CD4-positive, CD25-positive, alpha-beta regulatory T cell (primary cell): ENCODE data around the gene NR2C1. TPM values are rescaled to one million over a fixed set of nuclear protein-coding genes. Genes with fewer than 3 reads are reported as not detected.

Experiments used
- ATAC-seq, 2 donors: fragments of 150-1000 bp; cut with Tn5 transposase; one replicate each; pipeline ENCODE4 v1.10.0; 2021; ENCODE audit warnings: low read depth in 2 of 2, moderate number of reproducible peaks in 2 of 2, moderate library complexity in 1 of 2
- DNase-seq, 3 donors: peaks; one replicate each; pipeline versions ENCODE4 v3.0.0 to v3.0.0-alpha.2; 2012 to 2022; ENCODE audit warnings: mixed read lengths in 1 of 3
- H3K27ac ChIP-seq: one replicate; pipeline ENCODE4 v1.7.0; 2013; ENCODE audit warnings: mild to moderate bottlenecking, low read length; ENCODE audit not compliant: insufficient read depth, poor library complexity, severe bottlenecking
- H3K27me3 ChIP-seq: one replicate; pipeline ENCODE4 v1.7.0; 2013; ENCODE audit warnings: low read length; ENCODE audit not compliant: control insufficient read depth, insufficient read depth
- H3K36me3 ChIP-seq: one replicate; pipeline ENCODE4 v1.7.0; 2013; ENCODE audit warnings: mild to moderate bottlenecking, low read length, moderate library complexity; ENCODE audit not compliant: control insufficient read depth, insufficient read depth
- H3K4me1 ChIP-seq: 2 replicates; pipeline ENCODE4 v1.7.0; 2013; ENCODE audit warnings: mild to moderate bottlenecking, low read length; ENCODE audit not compliant: insufficient read depth, control insufficient read depth, poor library complexity, severe bottlenecking
- H3K4me3 ChIP-seq: one replicate; pipeline ENCODE4 v1.7.0; 2013; ENCODE audit warnings: low read depth, mild to moderate bottlenecking, low read length, moderate library complexity
- H3K9me3 ChIP-seq, 2 experiments: 1 replicate in 1 of 2; 2 replicates in 1 of 2; pipeline ENCODE4 v1.7.0; 2013; ENCODE audit warnings: low read length in 2 of 2, mild to moderate bottlenecking in 1 of 2, moderate library complexity in 1 of 2; ENCODE audit not compliant: control insufficient read depth in 2 of 2
- H3K27ac Mint-ChIP-seq, 3 donors: one replicate each; pipeline ENCODE4 v1.8.0; 2020 to 2022; ENCODE audit warnings: mild to moderate bottlenecking in 3 of 3, mixed read lengths in 3 of 3, moderate library complexity in 2 of 3
- H3K27me3 Mint-ChIP-seq: one replicate; pipeline ENCODE4 v1.8.0; 2022; ENCODE audit warnings: mild to moderate bottlenecking, mixed read lengths
- H3K36me3 Mint-ChIP-seq: one replicate; pipeline ENCODE4 v1.8.0; 2020; ENCODE audit warnings: mixed read lengths
- H3K4me1 Mint-ChIP-seq, 4 donors: one replicate each; pipeline ENCODE4 v1.8.0; 2020 to 2022; ENCODE audit warnings: mixed read lengths in 4 of 4, mild to moderate bottlenecking in 1 of 4
- H3K4me3 Mint-ChIP-seq, 4 donors: one replicate each; pipeline ENCODE4 v1.8.0; 2020 to 2022; ENCODE audit warnings: mild to moderate bottlenecking in 4 of 4, mixed read lengths in 4 of 4, moderate library complexity in 3 of 4
- H3K9me3 Mint-ChIP-seq, 7 donors: one replicate each; pipeline ENCODE4 v1.8.0; 2020 to 2022; ENCODE audit warnings: mixed read lengths in 7 of 7, mild to moderate bottlenecking in 3 of 7, moderate library complexity in 2 of 7
- polyA plus RNA-seq, 4 donors: library from polyadenylated mRNA; unstranded; fragments of 300-500 nt; fragmentation: Illumina TruSeq; gene quantifications; one replicate each; pipeline ENCODE4 v1.2.3, GENCODE V29; 2021
- total RNA-seq: library from RNA; stranded (reverse); gene quantifications from one replicate; pipeline ENCODE4 v1.2.3, GENCODE V29; 2022

The NR2C1 gene
- total and polyA plus RNA-seq, 5 donors from 2014 or later = 6.1 to 58.3 (median 9.7) TPM

DNA sequence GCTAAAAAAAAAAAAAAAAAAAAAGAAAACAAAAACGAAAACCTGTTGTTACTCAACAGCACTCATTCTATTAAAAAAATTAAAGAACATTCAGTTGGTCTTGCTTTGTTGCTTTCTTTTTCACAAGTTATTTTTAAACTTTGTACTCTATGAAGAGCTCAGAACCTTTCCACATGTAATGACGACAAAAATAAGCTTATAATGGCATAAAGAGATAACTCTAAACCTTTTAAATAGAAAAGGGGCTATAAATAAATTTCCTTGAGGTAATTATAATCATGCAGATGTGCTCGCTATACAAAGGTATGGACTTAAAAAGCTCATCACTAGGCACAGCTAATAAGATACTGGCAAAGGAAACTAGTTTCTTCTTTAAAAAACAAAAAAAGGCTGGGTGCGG is 13.4 kb downstream of the NR2C1 start:
- H3K27ac Mint-ChIP-seq = no peak overlapping the region
- H3K36me3 Mint-ChIP-seq = peaks cover 28% of the 10 kb centered on the region

GRCh38 chr12:95057424-95057823 is 16.0 kb downstream of the NR2C1 start:
- Mint-ChIP-seq H3K27me3 (no peaks in the 10 kb centered on the region), H3K4me3 (no peak overlapping the region), H3K4me1 (peaks cover 0 to 4% (median 1%) of the 10 kb centered on the region in 4 donors), H3K9me3 (no peaks in the 10 kb centered on the region), H3K27ac (no peak overlapping the region), H3K36me3 (peaks cover 21% of the 10 kb centered on the region)
- no peaks in the 10 kb centered on the region for H3K27me3 ChIP-seq
- H3K27ac ChIP-seq = no peak overlapping the region
- peaks cover 62% of the 10 kb centered on the region for H3K36me3 ChIP-seq
- H3K9me3 ChIP-seq = no peaks in the 10 kb centered on the region
- H3K4me3 ChIP-seq = no peak overlapping the region
- ATAC-seq (no peak), DNase-seq (no peak)
- H3K4me1 ChIP-seq = no peaks in the 10 kb centered on the region

More for the DNA sequence above, 13.4 kb downstream of the NR2C1 start:
- H3K27ac ChIP-seq = no peak overlapping the region
- peaks cover 78% of the 10 kb centered on the region for H3K36me3 ChIP-seq
- no peak overlapping the region for H3K4me3 ChIP-seq
- H3K9me3 ChIP-seq = no peaks in the 10 kb centered on the region
- no peaks in the 10 kb centered on the region for H3K9me3 Mint-ChIP-seq
- peaks cover 0 to 13% (median 5%) of the 10 kb centered on the region in 4 donors for H3K4me1 Mint-ChIP-seq
- DNase-seq (no peak), ATAC-seq (no peak)
- H3K4me3 Mint-ChIP-seq = no peak overlapping the region
- no peaks in the 10 kb centered on the region for H3K4me1 ChIP-seq
- H3K27me3 ChIP-seq = no peaks in the 10 kb centered on the region
- H3K27me3 Mint-ChIP-seq = no peaks in the 10 kb centered on the region

- no peaks in the 10 kb centered on the region for H3K27me3 ChIP-seq
- Mint-ChIP-seq H3K9me3 (no peaks in the 10 kb centered on the region), H3K4me1 (no peaks in the 10 kb centered on the region), H3K27ac (no peak overlapping the region), H3K27me3 (no peaks in the 10 kb centered on the region), H3K36me3 (peaks cover 13% of the 10 kb centered on the region), H3K4me3 (no peak overlapping the region)
- H3K4me3 ChIP-seq = no peak overlapping the region
- H3K4me1 ChIP-seq = no peaks in the 10 kb centered on the region
- H3K27ac ChIP-seq = no peak overlapping the region
- H3K36me3 ChIP-seq = peaks cover 46% of the 10 kb centered on the region
- ATAC-seq (no peak), DNase-seq (no peak)
- no peaks in the 10 kb centered on the region for H3K9me3 ChIP-seq
Measured at GRCh38 chr12:95055057-95055456, 18.4 kb downstream of the NR2C1 start.

DNA sequence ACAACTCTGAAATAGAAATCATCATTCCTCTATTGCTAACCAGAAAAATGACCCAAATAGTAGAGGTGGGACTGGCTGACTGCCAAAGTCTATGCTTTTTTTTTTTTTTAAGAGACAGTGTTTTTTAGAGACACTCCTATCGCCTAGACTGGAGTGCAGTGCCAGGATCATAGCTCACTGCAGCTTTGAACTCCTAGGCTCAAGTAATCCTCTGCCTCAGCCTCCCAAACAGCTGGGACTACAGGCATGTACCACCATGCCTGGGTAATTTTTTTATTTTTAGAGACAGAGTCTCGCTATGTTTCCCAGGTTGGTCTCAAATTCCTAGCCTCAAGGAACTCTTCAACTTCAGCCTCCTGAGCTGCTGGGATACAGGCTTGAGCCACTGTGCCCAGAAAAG is 19.2 kb downstream of the NR2C1 start:
- Histone ChIP-seq H3K4me1 (no peaks in the 10 kb centered on the region), H3K36me3 (peaks cover 44% of the 10 kb centered on the region), H3K27me3 (no peaks in the 10 kb centered on the region), H3K9me3 (no peaks in the 10 kb centered on the region), H3K4me3 (no peak overlapping the region), H3K27ac (no peak overlapping the region)
- ATAC-seq = no peak
- H3K27ac Mint-ChIP-seq = no peak overlapping the region
- no peak overlapping the region for H3K4me3 Mint-ChIP-seq
- DNase-seq = no peak
- no peaks in the 10 kb centered on the region for H3K27me3 Mint-ChIP-seq
- H3K4me1 Mint-ChIP-seq = no peaks in the 10 kb centered on the region
- peaks cover 13% of the 10 kb centered on the region for H3K36me3 Mint-ChIP-seq
- no peaks in the 10 kb centered on the region for H3K9me3 Mint-ChIP-seq

GRCh38 chr12:95051241-95051640 is 22.2 kb downstream of the NR2C1 start:
- H3K27ac Mint-ChIP-seq = no peak overlapping the region

GRCh38 chr12:95037906-95038305 is 35.5 kb downstream of the NR2C1 start:
- DNase-seq = no peak
- peaks cover 10 to 20% (median 17%) of the 10 kb centered on the region in 4 donors for H3K4me1 Mint-ChIP-seq
- H3K27me3 Mint-ChIP-seq = no peaks in the 10 kb centered on the region
- no peak for ATAC-seq
- H3K27ac Mint-ChIP-seq = no peak overlapping the region
- H3K9me3 Mint-ChIP-seq = no peaks in the 10 kb centered on the region
- no peak overlapping the region for H3K27ac ChIP-seq
- no peaks in the 10 kb centered on the region for H3K27me3 ChIP-seq
- H3K9me3 ChIP-seq = no peaks in the 10 kb centered on the region
- H3K4me3 Mint-ChIP-seq = no peak overlapping the region
- peaks cover 35% of the 10 kb centered on the region for H3K36me3 ChIP-seq
- no peak overlapping the region for H3K4me3 ChIP-seq
- H3K4me1 ChIP-seq = no peaks in the 10 kb centered on the region
- peaks cover 20% of the 10 kb centered on the region for H3K36me3 Mint-ChIP-seq

More at GRCh38 chr12:95051241-95051640, 22.2 kb downstream of the NR2C1 start:
- DNase-seq = no peak
- H3K27me3 Mint-ChIP-seq = no peaks in the 10 kb centered on the region
- no peaks in the 10 kb centered on the region for H3K9me3 Mint-ChIP-seq
- Histone ChIP-seq H3K27ac (no peak overlapping the region), H3K4me1 (no peaks in the 10 kb centered on the region), H3K36me3 (peaks cover 43% of the 10 kb centered on the region), H3K27me3 (no peaks in the 10 kb centered on the region), H3K4me3 (no peak overlapping the region), H3K9me3 (no peaks in the 10 kb centered on the region)
- H3K36me3 Mint-ChIP-seq = peaks cover 25% of the 10 kb centered on the region
- ATAC-seq = no peak
- H3K4me1 Mint-ChIP-seq = no peaks in the 10 kb centered on the region
- H3K4me3 Mint-ChIP-seq = no peak overlapping the region

DNA sequence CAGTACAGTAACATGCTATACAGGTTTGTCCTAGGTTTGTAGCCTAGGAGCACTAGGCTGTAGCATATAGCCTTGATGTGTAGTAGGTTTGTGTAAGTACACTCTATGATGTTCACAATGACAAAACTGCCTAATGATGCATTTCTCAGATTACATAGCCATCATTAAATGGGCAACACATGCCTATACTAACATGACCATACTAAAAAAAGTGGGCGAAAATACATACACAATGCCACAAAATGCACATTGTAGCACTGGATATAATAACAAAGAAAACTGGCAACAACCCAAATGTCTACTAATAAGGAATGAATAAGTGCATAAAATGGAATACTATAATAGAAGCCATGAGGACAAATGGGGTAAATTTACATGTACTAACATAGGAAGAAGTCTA is 38.7 kb downstream of the NR2C1 start:
- H3K4me1 ChIP-seq = no peaks in the 10 kb centered on the region
- DNase-seq (no peak), ATAC-seq (no peak)
- Mint-ChIP-seq H3K27me3 (no peaks in the 10 kb centered on the region), H3K9me3 (no peaks in the 10 kb centered on the region), H3K36me3 (peaks cover 24% of the 10 kb centered on the region), H3K27ac (no peak overlapping the region), H3K4me1 (peaks cover 5 to 15% (median 13%) of the 10 kb centered on the region in 4 donors), H3K4me3 (no peak overlapping the region)
- H3K4me3 ChIP-seq = no peak overlapping the region
- no peaks in the 10 kb centered on the region for H3K27me3 ChIP-seq
- H3K9me3 ChIP-seq = no peaks in the 10 kb centered on the region
- H3K27ac ChIP-seq = no peak overlapping the region
- H3K36me3 ChIP-seq = peaks cover 34% of the 10 kb centered on the region

- no peaks in the 10 kb centered on the region for H3K9me3 ChIP-seq
- Mint-ChIP-seq H3K27me3 (no peaks in the 10 kb centered on the region), H3K27ac (no peak overlapping the region), H3K4me3 (no peak overlapping the region), H3K36me3 (peaks cover 29% of the 10 kb centered on the region), H3K9me3 (no peaks in the 10 kb centered on the region), H3K4me1 (no peaks in the 10 kb centered on the region)
- H3K36me3 ChIP-seq = peaks cover 7% of the 10 kb centered on the region
- DNase-seq = no peak
- H3K27me3 ChIP-seq = no peaks in the 10 kb centered on the region
- no peak overlapping the region for H3K4me3 ChIP-seq
- no peaks in the 10 kb centered on the region for H3K4me1 ChIP-seq
- no peak for ATAC-seq
- H3K27ac ChIP-seq = no peak overlapping the region
Measured at GRCh38 chr12:95022477-95022876, 50.9 kb downstream of the NR2C1 start.
